ENCODE results near the gene GALNT16.

GALNT16 gene

DNA sequence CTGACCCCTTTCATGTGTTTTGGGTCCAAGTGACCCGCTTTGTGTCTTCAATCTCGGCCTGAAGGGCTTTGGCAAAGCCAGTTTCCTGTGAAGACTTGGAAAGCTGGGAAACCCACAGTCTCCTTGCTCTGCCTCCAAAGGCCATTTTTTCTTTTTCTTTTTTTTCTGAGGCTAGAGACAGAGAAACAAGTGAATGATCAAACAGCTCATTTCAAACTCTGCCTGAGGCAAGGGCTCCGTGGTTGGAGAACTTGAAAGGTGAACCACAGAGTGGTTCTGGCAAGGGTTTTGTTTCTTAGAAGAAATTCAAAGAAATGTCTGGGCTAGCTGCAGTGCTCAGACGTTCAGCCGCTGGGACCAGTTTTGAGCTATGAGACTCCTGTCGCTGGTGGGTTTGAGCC is 75.4 kb downstream of the GALNT16 start:
- DNase-seq (ENCODE audit: low read depth in 2 of 2): no peak

DNA sequence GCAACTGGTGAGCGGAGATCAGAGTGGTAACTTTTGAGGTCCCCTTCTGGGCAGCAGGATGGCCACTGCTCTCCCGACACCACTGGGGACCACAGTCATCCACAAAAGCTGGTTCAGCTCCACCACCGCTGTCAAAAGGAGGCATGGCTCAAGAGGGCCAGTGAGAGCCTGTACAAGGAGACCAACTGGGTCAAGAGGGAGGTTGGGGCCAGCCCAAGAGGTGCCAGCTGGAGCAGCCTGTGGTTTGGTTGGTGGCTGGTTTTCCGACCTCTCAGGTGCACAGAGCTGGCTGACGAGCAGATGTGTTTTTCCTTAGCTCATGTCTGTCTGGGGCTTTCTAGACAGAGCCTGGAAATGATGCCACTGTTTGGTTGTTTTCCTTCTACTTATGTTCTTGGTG is 78.0 kb downstream of the GALNT16 start:
- DNase-seq (ENCODE audit: low read depth in 2 of 2): no peak

DNA sequence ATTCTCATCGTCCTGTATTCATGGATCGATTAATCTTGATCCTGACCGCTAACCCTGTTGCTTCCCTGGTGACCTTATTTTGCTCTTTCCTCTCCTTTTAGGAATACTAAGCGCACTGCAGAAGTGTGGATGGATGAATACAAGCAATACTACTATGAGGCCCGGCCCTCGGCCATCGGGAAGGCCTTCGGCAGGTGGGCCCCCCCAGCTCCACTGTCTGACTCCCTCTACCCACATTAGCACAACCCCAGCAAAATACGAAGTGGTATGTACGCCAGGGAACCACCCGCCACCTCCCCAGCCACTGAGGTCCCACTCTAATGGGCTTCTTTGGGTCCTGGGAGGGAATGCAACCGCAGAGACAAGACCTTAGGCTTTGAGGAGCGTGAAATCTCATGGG is 79.5 kb downstream of the GALNT16 start:
- DNase-seq (ENCODE audit: low read depth in 2 of 2): no peak

DNA sequence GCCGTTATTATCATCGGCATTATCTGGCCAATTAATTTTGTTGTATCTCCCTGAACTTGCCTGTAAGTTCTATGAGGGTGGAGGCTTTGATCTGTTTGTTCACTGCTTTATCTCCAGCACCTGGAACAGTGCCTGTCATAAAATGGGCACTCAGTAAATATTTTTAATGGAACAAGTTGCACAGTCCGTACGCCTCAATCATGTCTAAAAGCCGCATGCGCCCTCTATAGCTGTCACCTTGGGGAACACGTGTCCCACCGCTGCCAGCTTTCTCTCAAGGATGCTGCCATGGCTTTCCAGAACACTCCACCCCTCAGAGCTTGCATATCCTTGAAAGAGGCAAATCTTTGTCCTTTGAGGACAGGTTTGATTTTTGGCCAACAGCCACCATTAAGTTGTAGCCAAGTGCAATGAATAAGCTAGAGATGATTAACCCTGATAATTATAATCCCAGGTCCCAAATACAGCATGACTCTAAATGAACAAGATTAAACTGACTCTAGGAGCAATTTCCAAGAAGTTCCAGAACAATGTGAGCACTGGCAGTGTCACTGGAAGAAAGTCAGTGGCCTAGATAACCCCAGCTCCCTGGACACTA is 83.1 kb downstream of the GALNT16 start:
- DNase-seq (ENCODE audit: low read depth in 2 of 2): no peak

DNA sequence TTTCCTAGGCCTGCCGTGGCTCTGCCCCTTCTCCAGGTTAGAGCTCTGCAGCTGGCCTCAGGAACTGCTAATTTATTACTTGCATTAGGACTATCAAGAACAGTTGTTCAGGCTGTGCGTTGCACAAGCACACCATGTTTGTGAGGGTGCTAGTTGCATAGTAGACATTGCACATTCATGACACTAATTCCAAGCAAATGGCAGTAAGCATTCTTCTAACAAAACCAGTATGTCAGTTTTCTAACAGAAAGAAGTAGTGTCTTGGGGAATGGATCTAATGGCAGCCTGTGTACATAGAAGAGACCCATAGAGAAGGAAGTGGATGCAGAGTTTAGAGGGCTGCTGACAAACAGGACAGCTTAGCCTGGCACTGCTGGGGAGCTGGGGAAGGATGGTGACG is 84.2 kb downstream of the GALNT16 start:
- no peak for DNase-seq (ENCODE audit: low read depth in 2 of 2)

DNA sequence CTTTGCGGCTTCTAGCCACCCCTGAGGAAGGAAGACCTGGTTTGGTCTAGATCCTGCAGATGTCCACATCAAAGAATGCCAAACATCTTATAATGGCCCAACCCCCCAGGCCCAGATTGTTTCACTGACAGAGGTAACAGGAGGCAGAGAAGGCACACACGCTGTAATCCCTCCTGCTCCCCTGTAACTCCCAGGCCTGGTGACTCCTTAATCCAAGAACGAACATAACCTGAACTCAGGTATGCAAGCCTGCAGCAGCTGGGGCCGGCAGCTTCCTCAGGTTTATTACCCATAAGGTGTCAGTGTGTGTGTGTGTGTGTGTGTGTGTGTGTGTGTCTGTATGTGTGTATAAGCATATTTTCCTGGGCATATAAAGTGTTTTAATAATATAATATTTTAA is 85.4 kb downstream of the GALNT16 start:
- DNase-seq (ENCODE audit: low read depth in 2 of 2): no peak

DNA sequence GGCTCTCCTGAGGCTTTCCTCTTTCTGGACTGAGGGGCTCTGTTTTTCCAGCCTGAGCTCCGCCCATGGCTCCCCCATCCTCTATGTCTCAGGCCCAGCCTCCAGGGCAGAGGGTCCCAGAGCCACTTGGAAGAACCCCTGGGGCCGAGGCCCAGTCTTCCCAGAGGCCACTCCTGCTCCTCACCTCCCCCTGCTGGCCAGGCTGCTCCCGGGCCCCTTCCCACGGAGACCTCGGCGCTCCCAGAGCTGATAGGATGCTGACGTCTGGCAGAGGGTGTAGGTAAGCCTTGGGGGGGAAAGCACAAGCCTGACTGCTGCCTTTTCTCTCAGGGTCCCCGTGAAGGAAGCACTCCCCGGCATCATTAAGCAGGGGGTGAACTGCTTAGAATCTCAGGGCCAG is 86.8 kb downstream of the GALNT16 start:
- no peak for DNase-seq (ENCODE audit: low read depth in 2 of 2)

DNA sequence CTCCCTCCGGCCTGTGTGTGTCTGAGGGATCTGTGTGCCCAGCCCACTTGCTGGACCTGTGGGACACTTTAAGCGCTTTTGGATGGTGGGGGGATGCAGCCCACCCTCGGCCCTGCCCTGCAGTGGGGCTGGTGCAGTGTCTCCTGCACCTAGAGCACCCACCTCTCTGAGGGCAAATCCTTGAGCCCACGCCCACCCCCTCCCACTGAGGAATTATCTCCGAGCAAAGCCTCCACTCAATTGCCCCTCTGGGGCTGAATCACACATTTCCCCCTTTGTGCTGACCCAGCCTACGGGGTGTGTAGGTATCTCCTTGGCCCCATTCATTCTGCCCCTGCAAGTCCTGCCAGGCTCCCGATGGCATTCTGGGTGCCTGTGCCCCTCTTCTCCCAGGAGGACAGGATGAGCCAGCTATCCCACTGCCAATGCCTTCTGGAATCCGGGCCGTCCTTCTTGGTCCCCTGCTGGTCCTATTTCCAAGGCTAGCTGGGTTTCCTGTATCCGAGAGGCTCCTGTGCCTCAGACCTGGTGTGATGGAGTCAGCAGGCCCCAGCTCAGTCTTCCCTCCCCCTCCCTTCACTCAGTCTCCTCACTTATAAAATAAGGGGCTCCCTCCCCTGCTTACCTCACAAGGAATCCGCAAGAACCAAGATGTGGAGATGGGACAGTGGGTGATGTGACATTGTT is 89.3 kb downstream of the GALNT16 start:
- no peak for DNase-seq (ENCODE audit: low read depth in 2 of 2)

- no peak for DNase-seq (ENCODE audit: low read depth in 2 of 2)
These were observed 90.9 kb downstream of the GALNT16 start for GRCh38 chr14:69350892-69351291.

GRCh38 chr14:69351385-69351784 is 91.4 kb downstream of the GALNT16 start:
- DNase-seq (ENCODE audit: low read depth in 2 of 2): no peak

GRCh38 chr14:69351911-69352310 is 92.0 kb downstream of the GALNT16 start:
- DNase-seq (ENCODE audit: low read depth in 2 of 2): no peak

GRCh38 chr14:69353168-69353567 is 93.2 kb downstream of the GALNT16 start:
- no peak for DNase-seq (ENCODE audit: low read depth in 2 of 2)

- DNase-seq (ENCODE audit: low read depth in 2 of 2): peak in 1 of 2 donors; percentile 22
These were observed 94.6 kb downstream of the GALNT16 start for GRCh38 chr14:69354383-69355153.

GRCh38 chr14:69355154-69355597 is 95.2 kb downstream of the GALNT16 start:
- DNase-seq (ENCODE audit: low read depth in 2 of 2): no peak

GRCh38 chr14:69355607-69356281 is 95.8 kb downstream of the GALNT16 start:
- DNase-seq (ENCODE audit: low read depth in 2 of 2): no peak

- no peak for DNase-seq (ENCODE audit: low read depth in 2 of 2)
These were observed 97.1 kb downstream of the GALNT16 start for GRCh38 chr14:69356903-69357543.

DNA sequence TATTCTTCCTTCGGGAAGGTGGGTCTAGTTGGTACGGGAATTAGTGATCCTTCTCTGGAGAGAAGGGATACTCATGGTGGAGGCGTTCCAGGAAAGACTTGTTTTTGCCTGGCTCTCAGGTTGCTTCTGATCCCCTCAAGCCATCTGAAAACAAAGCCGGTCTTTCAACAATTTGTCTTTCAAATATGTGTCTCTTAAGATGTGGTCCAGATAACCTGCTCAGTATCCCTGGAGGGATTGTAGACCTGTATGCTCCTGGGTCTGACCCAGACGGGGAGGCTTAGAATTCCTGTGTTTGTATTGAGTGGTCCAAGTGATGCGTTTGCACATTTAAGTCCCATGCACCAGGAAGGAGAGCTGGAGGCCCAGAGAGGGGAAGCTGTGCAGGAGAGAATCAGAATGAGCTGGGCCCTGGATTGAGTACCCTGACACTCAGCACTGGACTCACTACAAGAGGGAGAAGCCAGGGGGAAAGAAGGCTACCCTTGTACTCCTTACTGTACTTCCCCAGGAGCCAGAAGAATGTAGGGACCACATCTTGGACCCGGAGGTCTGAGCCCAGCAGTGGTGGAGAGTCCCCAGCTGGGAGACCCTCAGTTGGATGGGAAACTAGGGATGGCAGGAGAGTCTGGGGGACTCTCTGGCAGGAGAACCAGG is 97.7 kb downstream of the GALNT16 start:
- no peak for DNase-seq (ENCODE audit: low read depth in 2 of 2)

DNA sequence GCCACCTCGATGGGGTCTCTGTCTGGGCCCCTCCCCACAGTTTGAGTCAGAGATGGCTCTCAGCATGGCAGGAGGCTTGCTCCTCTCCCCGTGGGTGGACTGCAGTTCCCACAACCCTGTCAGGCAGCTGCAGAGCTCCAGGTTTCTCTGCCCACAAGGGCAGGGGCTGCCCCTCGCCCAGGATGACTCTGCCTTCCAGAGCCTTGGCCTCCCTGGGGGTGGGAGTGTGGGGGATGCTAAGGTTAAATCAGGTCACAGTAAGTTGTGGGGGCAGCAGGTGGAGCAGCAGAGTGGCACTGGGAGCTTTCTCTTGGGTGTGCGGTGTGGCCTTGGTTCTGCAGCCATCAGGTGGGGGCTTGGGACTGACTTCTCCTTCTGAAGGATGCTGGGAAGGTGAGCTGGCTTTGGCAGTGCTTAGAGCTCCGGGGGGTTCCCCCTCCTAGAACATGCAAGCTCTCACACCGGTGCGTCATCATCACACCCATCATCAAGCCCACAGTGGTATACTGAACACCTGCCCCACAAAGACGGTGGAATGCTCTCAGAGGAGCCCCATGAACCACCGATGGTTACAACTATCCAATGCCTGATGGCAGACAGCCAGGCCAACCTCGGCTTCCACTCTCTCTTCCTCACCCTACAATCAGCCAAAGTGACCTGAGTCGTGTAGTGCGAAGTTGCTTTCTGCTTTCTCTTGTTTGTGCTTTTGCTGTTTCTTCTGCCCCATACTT is 98.4 kb downstream of the GALNT16 start:
- no peak for DNase-seq (ENCODE audit: low read depth in 2 of 2)

GRCh38 chr14:69358966-69359365 is 99.0 kb downstream of the GALNT16 start:
- DNase-seq (ENCODE audit: low read depth in 2 of 2): no peak

- no peak for DNase-seq (ENCODE audit: low read depth in 2 of 2)
These were observed 100.6 kb downstream of the GALNT16 start for GRCh38 chr14:69360438-69361108.

Data from stimulated activated CD8-positive, alpha-beta memory T cell treated with anti-CD3 and anti-CD28 coated beads, Interleukin-15, amount 100 ng/mL, for 4 hours (primary cell).